Lung (tissue), 12 donors: ENCODE results near the gene WDR35. TPM values are rescaled to one million over a fixed set of nuclear protein-coding genes. Genes with fewer than 3 reads are reported as not detected.

Experiments used
- ATAC-seq: fragments of 200-7000 bp; cut with Tn5 transposase; one replicate; pipeline ENCODE4 v1.9.1; 2020; ENCODE audit warnings: moderate number of reproducible peaks; ENCODE audit not compliant: insufficient read depth, low FRiP score
- DNase-seq, 3 donors: peaks; one replicate each; pipeline ENCODE4 v3.0.0-alpha.2; 2013 to 2017
- H3K27ac ChIP-seq, 2 donors: one replicate each; pipeline ENCODE4 v1.5.1; 2013; ENCODE audit warnings: mild to moderate bottlenecking in 2 of 2, moderate library complexity in 2 of 2, control low read depth in 1 of 2, inconsistent platforms in 1 of 2, low read depth in 1 of 2, low read length in 1 of 2
- H3K27me3 ChIP-seq, 3 donors: one replicate each; pipeline ENCODE4 v1.5.1; 2013; ENCODE audit warnings: low read length in 2 of 3; ENCODE audit not compliant: control insufficient read depth in 3 of 3, insufficient read depth in 3 of 3
- H3K36me3 ChIP-seq, 4 donors: one replicate each; pipeline ENCODE4 v1.5.1; 2013; ENCODE audit warnings: low read length in 4 of 4, mild to moderate bottlenecking in 1 of 4, moderate library complexity in 1 of 4; ENCODE audit not compliant: control insufficient read depth in 4 of 4, insufficient read depth in 4 of 4
- H3K4me1 ChIP-seq, 5 donors: one replicate each; pipeline ENCODE4 v1.5.1; 2013; ENCODE audit warnings: low read length in 5 of 5, mild to moderate bottlenecking in 2 of 5, moderate library complexity in 1 of 5; ENCODE audit not compliant: control insufficient read depth in 5 of 5, insufficient read depth in 5 of 5
- H3K4me3 ChIP-seq: one replicate; pipeline ENCODE4 v1.5.1; 2013; ENCODE audit warnings: mild to moderate bottlenecking, control low read depth, moderate library complexity
- H3K9ac ChIP-seq, 2 donors: one replicate each; pipeline ENCODE4 v1.5.1; 2013; ENCODE audit warnings: low read length in 2 of 2, control low read depth in 1 of 2; ENCODE audit not compliant: insufficient read depth in 1 of 2
- H3K9me3 ChIP-seq, 4 donors: one replicate each; pipeline ENCODE4 v1.5.1; 2013; ENCODE audit warnings: low read length in 3 of 4, mild to moderate bottlenecking in 1 of 4, moderate library complexity in 1 of 4; ENCODE audit not compliant: control insufficient read depth in 4 of 4, insufficient read depth in 3 of 4
- CTCF ChIP-seq: IDR thresholded peaks from 2 replicates; pipeline ENCODE4 v1.5.1; 2012; ENCODE audit warnings: mild to moderate bottlenecking; ENCODE audit errors: control extremely low read depth, extremely low read depth
- WGBS, 2 donors: extraction: QIAGEN DNeasy Blood & Tissue Kit; methylation state at CpG; one replicate each; pipeline ENCODE4 v1.1.7; 2013; 5-methylcytosine and 5-hydroxymethylcytosine counted together
- polyA plus RNA-seq, 2 donors: library from polyadenylated mRNA; stranded (reverse); fragments of 200-250 nt; gene quantifications; one replicate each; pipeline ENCODE4 v1.2.1, GENCODE V29; 2013
- total RNA-seq, 2 donors: library from RNA; depleted of rRNA in 1 of 2; stranded (reverse); fragments of >200 nt in 1 of 2; gene quantifications; one replicate each; pipeline ENCODE4 v1.2.1, GENCODE V29; 2014 to 2021
- donor health status: control.
- donor health status: control.
- donor health status: Bipolar disorder and iron deficiency.
- donor health status: healthy.
- donor health status: DM: yes; HTN: yes; CAD: no.

WDR35 gene
- total and polyA plus RNA-seq, 4 donors = 2.8 to 25.9 (median 9.0) TPM

- no peak for ATAC-seq
- no peaks in the 10 kb centered on the region for H3K27me3 ChIP-seq
Observed at GRCh38 chr2:19988600-19988999, 1.3 kb downstream of the WDR35 start.

GRCh38 chr2:19987936-19988335 lies 2.0 kb downstream of the WDR35 start:
- no peak overlapping the region for H3K9ac ChIP-seq
- no peak for TF ChIP-seq CTCF
- H3K9me3 ChIP-seq = no peaks in the 10 kb centered on the region
- no peak overlapping the region for H3K27ac ChIP-seq
- peaks cover 0 to 10% (median 7%) of the 10 kb centered on the region in 5 donors for H3K4me1 ChIP-seq
- DNase-seq (no peak), ATAC-seq (no peak)
- H3K27me3 ChIP-seq = no peaks in the 10 kb centered on the region
- 90 to 93% methylated on average over 5 of the region's 5 CpGs for WGBS, 2 donors
- H3K36me3 ChIP-seq = peaks cover 0 to 6% (median 1%) of the 10 kb centered on the region in 4 donors
- no peak overlapping the region for H3K4me3 ChIP-seq

More at GRCh38 chr2:19988600-19988999, 1.3 kb downstream of the WDR35 start:
- Histone ChIP-seq H3K9me3 (no peaks in the 10 kb centered on the region), H3K27ac (no peak overlapping the region), H3K36me3 (peaks cover 0 to 6% (median 1%) of the 10 kb centered on the region in 4 donors), H3K4me3 (no peak overlapping the region), H3K4me1 (peaks cover 0 to 15% (median 7%) of the 10 kb centered on the region in 5 donors), H3K9ac (peak overlapping the region in 1 of 2 donors; percentile 62)
- 84 to 88% methylated on average over 2 of the region's 2 CpGs for WGBS, 2 donors
- TF ChIP-seq CTCF = no peak
- no peak for DNase-seq

GRCh38 chr2:19982268-19982667 lies 7.6 kb downstream of the WDR35 start:
- no peak for ATAC-seq
- 80 to 86% methylated on average over 1 of the region's 1 CpG for WGBS, 2 donors

More at GRCh38 chr2:19982268-19982667, 7.6 kb downstream of the WDR35 start:
- no peaks in the 10 kb centered on the region for H3K27me3 ChIP-seq
- H3K27ac ChIP-seq = no peak overlapping the region
- no peak overlapping the region for H3K4me3 ChIP-seq
- H3K4me1 ChIP-seq = no peaks in the 10 kb centered on the region
- H3K9ac ChIP-seq = no peak overlapping the region
- no peaks in the 10 kb centered on the region for H3K9me3 ChIP-seq
- peaks cover 4 to 19% (median 10%) of the 10 kb centered on the region in 4 donors for H3K36me3 ChIP-seq
- TF ChIP-seq CTCF = no peak
- no peak for DNase-seq
